Activated CD8-positive, alpha-beta memory T cell treated with anti-CD3 and anti-CD28 coated beads for 24 hours (primary cell): ENCODE data around the gene MPZL3.

Source experiments
- DNase-seq: peaks from one replicate; pipeline ENCODE4 v3.0.0-alpha.2; 2020

MPZL3 gene

DNA sequence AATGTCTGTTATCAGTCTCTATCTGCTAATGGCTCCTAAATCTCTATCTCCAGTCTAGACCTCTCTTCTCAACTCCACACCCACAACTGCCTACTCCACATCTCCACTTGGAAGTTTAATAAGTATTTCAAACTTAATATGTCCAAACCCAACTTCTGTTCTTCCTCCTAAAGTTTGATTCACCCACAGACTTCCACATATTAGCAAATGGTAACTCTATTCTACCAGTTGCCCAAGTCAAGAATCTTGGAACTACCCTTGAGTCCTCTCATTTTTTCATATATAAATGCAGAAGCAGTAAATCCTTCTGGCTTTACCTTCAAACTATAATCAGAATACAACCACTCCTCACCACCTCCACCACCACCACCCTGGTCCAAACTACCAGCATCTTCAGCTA, 20.7 kb downstream of the MPZL3 start:
- no peak for DNase-seq

DNA sequence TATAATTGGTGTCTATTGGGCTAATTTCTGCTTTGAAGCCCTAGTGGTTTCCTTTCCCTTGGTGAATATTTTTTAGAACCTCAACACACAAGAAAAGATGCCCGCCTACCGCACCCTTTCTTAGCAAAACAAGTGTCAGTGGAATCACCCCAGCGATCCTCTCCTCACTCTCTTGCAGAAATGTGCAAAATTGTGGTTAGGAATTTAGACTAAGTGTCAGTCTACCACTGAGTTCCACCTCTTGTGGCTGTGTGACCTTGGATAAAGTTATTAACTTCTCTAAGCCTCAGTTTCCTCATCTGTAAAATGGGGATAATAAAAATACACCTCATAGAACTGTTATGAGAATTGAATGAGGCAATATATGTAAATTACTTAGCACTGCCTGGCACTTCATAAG, 22.1 kb downstream of the MPZL3 start:
- DNase-seq: no peak

GRCh38 chr11:118229274-118229847, 22.8 kb downstream of the MPZL3 start:
- DNase-seq: no peak

- DNase-seq: peak; percentile 65
Observed at GRCh38 chr11:118227865-118228785, 24.0 kb downstream of the MPZL3 start.

GRCh38 chr11:118226781-118227180, 25.4 kb downstream of the MPZL3 start:
- peak; percentile 57 for DNase-seq

DNA sequence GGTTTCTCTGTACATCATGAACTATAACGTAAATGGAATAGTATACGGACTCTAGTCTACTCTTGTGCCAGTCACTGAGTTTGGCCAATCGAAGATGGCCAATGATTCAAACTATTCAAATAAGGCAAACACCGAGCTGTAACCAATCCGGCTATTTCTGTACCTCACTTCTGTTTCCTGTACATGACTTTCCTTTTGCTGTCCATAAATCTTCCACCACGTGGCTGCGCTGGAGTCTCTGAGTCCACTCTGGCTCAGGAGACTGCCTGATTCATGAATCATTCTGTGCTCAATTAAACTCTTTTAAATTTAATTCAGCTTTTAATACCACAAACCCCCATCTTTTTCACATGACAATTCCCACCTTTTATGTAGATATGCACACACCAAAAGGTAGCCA, 25.9 kb downstream of the MPZL3 start:
- DNase-seq: peak; percentile 57

- peak; percentile 86 for DNase-seq
Observed at GRCh38 chr11:118224511-118225188, 27.5 kb downstream of the MPZL3 start, which contains the start of gene JAML. JAML (minus strand) TSS chr11:118225011; CDS start chr11:118214866, 10,145 bp downstream.

GRCh38 chr11:118223992-118224391, 28.2 kb downstream of the MPZL3 start:
- peak; percentile 85 for DNase-seq

GRCh38 chr11:118223570-118223969, 28.6 kb downstream of the MPZL3 start:
- peak; percentile 78 for DNase-seq

DNA sequence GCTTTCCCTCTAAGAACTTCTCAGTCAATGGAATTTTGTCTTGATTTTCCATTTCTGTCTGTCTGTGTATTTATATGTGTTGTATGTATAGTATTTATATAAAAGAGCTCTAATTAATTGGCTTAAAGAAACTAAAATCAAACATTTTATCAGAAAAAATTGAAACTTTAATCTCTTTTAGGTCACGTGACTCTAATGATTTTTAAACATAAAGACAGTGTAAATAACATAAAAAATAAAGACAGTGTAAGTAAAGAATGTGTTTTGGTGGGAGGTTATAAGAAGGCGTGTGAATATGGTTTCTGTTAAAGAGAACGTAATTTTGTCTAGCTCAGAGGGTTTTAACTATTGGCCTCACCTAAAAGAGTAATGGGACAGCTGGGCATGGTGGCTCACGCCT, 29.7 kb downstream of the MPZL3 start:
- DNase-seq: no peak

DNA sequence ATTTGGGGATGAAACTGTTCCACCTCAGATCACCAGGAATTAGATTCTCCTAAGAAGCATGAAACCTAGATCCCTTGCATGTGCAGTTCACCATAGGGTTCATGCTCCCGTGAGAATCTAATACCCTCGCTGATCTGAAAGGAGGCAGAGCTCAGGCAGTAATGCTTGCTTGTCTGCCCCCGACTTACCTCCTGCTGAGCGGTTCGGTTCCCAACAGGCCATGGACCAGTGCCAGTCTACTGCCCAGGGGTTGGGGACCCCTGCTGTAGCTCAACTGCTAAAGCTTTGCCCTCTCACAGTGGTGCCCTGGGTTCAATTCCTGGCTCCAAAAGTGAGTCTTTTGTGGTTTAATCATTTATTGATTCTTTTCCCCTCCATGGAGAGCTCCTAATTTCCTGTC, 30.7 kb downstream of the MPZL3 start:
- no peak for DNase-seq

DNA sequence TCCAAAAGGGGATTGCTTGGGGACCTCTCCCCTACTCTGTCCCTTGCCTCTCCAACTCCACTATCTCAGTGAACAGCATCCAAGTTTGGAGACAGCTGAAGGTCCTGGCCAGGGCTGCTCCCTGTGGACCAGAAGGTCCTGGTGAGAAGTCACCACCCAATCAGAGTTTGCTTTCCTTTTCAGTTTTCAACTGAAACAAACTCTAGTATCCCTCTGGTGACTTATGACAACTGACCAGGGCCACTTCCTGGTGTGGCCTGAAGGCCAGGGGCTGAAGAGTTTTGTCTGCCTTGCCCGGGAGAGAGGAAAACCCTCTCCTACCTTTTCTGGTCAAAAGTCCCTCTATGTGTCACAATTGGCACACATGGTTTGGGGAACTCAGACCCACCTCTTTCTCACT, 32.4 kb downstream of the MPZL3 start:
- DNase-seq: no peak

DNA sequence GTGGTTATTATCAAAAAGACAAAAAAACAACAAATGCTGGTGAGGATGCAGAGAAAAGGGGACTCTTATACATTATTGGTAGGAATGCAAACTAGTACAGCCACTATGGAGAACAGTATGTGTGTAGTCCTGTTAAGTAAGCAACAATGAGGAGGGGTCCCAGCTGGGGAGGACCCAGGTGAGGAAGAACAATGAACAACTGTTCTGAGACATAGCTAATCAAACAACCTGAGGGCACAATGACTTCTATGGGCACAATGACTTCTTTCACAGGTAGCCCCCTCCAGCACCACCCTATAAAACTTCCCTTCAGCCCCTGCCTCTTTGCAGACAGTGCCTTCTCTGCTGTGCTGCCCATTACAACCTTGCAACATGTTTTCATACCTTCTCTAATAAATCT, 32.9 kb downstream of the MPZL3 start:
- DNase-seq: no peak

- no peak for DNase-seq
Observed at GRCh38 chr11:118217575-118217974, 34.6 kb downstream of the MPZL3 start.

DNA sequence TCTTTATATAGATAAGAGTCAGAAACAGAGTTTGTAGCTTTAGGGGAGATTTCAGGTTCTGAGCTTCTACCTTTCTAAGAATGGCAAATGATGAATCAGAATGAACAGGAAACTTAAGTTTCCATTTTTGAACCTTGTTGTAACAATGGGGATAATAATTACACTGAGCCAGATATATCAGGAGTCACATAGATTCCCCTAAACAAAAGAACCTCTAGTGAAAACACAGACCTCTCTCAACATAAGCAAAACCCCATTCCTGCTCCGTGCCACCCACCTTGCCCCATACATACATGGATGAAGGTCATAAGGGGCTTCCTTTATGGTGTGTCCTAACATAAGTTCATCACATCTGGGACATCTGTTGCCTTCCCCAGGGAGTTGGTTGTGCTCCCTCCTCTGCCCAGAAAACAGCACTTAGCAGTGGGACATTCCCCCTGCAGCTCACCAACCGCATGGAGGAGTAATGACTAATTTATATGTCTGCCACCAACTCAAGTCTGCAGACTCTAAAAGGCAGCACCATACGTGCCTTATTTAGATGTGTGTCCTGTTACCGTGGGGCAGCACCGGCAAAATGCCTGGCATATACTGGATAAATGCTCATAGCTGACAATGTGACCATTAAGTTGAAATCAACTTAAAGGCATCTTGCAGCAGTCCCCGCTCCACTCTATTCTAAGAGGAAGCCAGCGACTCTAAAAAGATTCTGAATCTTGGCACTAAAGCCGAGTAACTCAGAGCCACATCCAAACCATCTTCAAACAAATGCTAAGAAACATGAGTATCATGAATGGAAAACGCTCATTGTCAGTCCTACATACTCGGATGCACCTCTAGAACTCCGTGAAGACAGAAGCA, 35.3 kb downstream of the MPZL3 start:
- peak; percentile 87 for DNase-seq

GRCh38 chr11:118215765-118216164, 36.4 kb downstream of the MPZL3 start:
- DNase-seq: no peak

GRCh38 chr11:118215262-118215661, 36.9 kb downstream of the MPZL3 start:
- no peak for DNase-seq

DNA sequence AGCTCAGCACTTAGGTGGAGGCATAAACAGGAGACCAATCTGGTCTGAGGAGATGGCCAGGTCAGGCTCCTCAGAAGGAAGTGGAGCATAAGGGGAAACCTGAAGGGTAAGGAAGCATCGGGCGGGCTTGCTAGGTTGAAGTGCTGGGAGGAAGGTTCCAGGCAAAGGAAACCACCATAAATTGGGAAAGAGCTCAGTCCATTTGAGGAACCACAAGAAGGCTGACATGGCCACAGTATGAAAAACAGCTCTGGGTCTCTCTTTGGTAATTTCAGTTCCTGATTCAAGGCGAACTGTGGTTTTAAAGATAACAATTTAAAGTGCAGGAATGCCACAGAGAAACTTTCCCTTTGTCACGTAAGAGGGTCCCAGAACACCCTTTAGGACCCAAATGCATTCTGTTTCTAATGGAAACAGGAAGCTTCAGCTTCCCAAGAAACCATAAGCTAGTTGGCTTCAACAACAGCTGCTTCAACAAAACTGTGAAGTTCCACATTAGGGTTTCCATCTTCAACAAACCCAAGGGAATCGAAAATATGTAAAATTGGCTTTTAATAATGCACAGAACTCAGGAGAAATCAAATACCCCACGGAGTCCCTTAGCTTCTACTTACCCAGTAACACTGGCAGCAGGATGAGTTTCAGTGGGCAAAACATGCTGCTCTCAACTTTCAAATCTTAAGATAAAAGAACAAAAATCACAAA, 37.8 kb downstream of the MPZL3 start:
- DNase-seq: peak; percentile 68

DNA sequence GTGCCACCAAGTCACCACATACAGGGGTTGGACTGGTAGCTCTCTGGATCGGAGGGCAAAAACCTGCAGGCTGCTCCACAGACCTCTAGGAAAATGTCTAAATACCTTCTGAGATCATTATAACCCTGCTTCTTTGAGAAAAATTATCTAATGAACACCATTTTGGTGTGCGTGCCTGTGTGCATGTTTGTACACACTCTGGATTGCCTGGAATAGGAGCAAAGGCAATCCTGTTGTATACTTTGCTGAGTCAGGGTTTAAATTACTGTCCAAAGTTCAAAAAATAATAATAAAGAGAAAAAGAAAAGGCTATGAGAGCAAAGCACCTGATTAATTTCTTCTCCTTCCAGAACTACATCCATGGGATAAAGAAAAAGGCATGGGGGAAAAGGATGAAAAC, 38.4 kb downstream of the MPZL3 start:
- peak; percentile 53 for DNase-seq

DNA sequence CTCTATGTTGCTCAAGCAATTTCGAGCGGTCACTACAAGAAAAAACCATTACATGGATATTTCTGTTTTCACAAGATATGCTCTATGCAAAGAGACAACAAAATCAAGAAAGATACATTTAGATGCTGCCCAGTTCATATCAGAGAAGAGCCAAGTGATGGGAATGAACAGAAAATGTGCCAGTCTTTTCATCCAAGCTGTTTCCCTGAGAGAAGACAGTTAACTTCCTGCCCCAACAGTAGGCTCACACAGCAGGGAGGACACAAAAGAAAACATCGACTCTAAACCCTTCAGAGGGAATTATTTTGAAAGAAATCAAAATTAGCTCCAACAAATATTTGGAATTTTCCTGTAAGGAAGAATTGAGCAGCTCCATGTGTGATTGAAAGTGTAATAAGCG, 39.0 kb downstream of the MPZL3 start:
- no peak for DNase-seq

DNA sequence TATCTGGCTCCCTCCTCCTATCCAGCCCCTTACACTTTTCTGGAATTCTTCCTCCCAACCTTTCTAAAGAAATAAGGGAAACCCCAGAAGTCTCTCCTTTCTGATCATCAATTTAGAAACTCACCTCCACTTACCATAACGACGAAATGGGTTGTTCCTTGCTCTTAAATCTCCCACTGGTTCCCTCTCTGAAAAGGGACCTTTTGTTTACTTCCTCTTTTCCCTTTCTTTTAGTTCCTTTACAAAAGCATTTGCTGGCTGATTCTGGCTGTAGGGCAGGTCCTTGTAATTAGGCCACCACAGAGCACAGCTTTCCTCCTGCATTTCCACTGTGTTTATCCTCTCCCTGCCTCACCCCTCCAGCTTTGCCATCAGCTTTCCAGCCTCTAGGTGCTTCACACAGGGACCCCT, 39.4 kb downstream of the MPZL3 start:
- DNase-seq: peak; percentile 52

GRCh38 chr11:118212131-118212725, 39.9 kb downstream of the MPZL3 start:
- DNase-seq: peak; percentile 56
